Bone marrow (tissue), 2 donors: ENCODE results near the gene MUC6.

ENCODE experiments used
- DNase-seq, 2 donors: peaks; one replicate each; lab custom pipeline; 2025; lab: John Stamatoyannopoulos, UW

Gene MUC6, protein sequence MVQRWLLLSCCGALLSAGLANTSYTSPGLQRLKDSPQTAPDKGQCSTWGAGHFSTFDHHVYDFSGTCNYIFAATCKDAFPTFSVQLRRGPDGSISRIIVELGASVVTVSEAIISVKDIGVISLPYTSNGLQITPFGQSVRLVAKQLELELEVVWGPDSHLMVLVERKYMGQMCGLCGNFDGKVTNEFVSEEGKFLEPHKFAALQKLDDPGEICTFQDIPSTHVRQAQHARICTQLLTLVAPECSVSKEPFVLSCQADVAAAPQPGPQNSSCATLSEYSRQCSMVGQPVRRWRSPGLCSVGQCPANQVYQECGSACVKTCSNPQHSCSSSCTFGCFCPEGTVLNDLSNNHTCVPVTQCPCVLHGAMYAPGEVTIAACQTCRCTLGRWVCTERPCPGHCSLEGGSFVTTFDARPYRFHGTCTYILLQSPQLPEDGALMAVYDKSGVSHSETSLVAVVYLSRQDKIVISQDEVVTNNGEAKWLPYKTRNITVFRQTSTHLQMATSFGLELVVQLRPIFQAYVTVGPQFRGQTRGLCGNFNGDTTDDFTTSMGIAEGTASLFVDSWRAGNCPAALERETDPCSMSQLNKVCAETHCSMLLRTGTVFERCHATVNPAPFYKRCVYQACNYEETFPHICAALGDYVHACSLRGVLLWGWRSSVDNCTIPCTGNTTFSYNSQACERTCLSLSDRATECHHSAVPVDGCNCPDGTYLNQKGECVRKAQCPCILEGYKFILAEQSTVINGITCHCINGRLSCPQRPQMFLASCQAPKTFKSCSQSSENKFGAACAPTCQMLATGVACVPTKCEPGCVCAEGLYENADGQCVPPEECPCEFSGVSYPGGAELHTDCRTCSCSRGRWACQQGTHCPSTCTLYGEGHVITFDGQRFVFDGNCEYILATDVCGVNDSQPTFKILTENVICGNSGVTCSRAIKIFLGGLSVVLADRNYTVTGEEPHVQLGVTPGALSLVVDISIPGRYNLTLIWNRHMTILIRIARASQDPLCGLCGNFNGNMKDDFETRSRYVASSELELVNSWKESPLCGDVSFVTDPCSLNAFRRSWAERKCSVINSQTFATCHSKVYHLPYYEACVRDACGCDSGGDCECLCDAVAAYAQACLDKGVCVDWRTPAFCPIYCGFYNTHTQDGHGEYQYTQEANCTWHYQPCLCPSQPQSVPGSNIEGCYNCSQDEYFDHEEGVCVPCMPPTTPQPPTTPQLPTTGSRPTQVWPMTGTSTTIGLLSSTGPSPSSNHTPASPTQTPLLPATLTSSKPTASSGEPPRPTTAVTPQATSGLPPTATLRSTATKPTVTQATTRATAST (N-terminal part only)

DNA sequence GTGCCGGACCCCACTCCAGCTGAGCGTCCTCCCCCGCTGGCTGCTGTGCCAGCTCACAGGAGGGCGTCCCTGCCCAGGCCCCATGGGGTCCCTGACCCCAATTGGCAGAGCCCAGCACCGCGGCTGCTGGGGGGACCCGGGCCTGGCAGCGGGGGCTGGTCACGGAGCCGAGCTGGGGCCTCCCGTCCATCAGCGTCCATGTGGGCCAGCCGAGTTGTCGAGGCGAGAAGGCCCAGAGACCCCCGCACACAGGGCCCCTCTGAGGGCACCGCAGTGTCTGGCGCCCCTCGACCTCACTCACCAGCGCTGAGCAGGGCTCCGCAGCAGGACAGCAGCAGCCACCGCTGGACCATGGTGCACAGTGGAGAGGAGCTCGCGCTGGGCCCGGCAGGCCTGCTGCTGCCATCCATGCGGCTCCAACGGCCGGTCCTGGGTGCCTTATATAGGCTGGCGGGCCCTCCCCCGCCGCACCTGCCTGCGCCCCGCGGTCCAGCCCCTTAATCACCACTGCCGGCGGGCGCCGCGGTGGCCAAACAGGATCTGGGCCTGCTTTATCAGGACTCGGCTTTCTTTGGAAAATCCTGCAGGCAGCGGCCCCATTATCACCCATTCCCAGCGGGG, at the start of gene MUC6:
TSS of gene MUC6 (minus strand) at position 416 of the 621 bp plus-strand sequence. CDS start at position 353, 63 bp downstream.
- DNase-seq = no peak

DNA sequence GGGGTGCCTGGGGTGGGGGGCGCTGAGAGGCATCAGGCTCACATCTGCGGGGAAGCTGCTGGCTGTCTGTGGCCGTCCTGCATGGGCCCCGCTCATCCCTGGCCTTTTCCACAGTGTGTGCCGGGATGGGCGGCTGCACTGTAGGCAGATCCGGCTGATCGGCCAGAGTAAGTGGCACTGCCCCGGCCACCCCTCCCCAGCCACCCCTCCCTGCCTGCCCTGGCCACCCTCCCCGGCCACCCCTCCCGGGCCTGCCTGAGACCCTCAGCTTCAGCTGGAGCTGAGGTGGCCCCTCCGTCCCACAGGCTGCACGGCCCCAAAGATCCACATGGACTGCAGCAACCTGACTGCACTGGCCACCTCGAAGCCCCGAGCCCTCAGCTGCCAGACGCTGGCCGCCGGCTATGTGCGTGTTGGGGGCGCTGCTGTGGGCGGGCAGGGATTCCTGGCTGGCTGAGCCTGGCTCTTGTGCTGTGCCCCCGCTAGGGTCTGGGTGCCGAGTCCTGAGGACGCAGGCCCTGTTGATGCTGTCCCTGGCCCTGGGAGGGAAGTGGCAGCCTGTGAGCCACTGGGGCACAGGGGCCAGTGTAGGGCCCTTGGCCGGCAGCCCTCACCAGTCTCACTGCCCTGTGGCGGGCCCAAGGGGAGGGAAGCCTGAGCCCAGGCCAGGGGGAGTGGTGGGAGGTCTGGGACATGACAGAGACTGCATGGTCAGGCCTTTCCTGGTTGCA, 49.1 kb upstream of the MUC6 start:
- DNase-seq = no peak

DNA sequence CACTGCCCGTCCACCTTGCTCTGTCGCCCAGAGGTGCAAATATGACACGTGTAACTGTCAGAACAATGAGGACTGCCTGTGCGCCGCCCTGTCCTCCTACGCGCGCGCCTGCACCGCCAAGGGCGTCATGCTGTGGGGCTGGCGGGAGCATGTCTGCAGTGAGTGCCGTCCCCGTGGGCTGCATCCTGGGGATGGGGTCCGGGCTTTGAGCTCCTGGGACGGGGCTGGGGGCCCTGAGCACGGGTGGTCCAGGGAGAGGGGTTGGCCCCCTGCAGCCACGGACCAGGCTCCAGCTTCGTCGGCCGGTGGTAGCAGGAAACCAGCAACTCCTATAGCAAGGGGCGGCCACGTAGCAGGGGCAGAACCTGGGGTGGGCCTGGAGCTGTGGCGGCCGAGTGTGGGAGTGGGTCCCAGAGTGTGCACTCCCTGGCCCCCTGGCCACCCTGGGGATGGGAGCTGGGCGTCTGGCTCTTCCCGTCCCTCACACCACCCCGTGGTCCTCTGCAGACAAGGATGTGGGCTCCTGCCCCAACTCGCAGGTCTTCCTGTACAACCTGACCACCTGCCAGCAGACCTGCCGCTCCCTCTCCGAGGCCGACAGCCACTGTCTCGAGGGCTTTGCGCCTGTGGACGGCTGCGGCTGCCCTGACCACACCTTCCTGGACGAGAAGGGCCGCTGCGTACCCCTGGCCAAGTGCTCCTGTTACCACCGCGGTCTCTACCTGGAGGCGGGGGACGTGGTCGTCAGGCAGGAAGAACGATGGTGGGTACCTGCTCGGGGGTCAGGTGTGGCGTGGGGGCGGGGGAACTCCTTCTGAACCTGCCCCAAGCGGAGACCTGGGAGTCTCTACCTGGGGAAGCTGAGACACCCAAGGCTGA, 48.3 kb upstream of the MUC6 start:
- DNase-seq = no peak

DNA sequence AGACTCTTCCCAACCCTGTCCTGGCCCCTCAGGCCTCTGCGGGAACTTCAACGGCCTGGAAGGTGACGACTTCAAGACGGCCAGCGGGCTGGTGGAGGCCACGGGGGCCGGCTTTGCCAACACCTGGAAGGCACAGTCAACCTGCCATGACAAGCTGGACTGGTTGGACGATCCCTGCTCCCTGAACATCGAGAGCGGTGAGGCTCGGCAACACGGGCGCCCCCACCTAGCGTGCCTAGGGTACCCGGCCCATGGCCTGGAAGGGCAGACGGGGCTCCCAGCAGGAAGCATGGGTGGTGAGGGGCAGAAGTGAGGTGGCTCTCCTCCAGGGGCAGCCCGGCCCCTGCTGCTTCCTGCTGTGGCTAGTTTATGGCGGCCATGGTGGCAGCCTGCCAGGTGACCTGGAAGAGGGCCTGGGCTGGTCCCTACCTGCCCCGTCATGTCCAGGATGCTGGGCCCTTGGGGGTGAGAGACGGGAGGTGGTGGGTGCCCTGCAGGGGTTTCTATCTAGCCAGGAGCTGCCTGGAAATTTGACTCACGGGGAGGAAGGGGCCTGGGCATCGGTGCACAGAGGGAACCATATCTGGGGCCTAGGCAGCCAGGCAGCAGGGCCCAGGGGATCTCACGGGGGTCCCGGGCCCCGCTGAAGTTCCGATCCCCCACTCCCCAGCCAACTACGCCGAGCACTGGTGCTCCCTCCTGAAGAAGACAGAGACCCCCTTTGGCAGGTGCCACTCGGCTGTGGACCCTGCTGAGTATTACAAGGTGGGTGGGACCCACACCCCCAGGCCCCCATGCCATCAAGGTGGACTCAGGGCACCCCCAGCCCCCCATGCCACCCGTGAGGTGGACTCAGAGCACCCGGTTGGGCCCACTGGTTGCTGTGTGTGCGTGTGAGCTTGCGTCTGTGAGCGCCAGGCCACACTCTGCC, 47.4 kb upstream of the MUC6 start:
- DNase-seq = no peak

DNA sequence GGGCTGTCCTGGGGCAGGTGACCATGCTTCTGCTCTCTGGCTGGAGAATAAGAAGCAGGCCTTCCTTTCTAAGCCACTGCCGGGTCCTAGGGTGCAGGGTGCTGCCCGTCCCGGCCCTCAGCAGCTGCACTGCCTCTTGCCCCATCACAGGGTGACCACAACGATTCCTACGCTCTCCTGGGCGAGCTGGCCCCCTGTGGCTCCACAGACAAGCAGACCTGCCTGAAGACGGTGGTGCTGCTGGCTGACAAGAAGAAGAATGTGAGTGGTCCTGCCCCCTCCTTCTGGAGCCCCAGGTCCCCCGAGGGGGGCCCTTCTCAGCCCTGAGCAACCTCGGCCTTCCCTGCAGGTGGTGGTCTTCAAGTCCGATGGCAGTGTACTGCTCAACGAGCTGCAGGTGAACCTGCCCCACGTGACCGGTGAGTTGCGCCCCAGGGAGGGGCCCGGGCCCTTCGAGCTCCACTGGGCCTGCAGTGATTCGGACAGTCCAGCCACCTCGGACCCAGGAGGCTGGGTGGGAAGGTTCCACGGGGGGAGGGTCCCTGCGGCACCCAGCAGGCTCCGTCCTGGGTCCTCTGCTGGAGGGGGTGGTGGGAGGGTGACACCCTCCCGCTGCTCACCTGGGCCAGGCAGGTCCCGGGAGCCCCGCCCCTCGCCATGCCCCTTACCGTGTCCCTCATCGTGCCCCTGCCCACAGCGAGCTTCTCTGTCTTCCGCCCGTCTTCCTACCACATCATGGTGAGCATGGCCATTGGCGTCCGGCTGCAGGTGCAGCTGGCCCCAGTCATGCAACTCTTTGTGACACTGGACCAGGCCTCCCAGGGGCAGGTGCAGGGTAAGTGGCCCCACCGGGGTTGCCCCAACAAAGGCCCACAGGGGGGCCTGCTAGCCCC, 46.5 kb upstream of the MUC6 start:
- no peak for DNase-seq

DNA sequence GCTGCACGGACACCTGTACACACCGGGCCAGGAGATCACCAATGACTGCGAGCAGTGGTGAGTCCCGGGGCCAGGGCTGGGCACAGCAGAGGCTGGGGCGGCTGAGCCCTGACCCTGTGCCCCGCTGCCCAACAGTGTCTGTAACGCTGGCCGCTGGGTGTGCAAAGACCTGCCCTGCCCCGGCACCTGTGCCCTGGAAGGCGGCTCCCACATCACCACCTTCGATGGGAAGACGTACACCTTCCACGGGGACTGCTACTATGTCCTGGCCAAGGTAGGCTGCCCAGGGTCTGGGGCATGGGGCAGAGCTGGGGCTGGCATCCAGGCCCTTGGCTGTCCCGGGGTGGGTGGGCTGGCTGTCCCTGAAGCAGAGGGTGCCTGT, 45.8 kb upstream of the MUC6 start:
- DNase-seq = no peak

DNA sequence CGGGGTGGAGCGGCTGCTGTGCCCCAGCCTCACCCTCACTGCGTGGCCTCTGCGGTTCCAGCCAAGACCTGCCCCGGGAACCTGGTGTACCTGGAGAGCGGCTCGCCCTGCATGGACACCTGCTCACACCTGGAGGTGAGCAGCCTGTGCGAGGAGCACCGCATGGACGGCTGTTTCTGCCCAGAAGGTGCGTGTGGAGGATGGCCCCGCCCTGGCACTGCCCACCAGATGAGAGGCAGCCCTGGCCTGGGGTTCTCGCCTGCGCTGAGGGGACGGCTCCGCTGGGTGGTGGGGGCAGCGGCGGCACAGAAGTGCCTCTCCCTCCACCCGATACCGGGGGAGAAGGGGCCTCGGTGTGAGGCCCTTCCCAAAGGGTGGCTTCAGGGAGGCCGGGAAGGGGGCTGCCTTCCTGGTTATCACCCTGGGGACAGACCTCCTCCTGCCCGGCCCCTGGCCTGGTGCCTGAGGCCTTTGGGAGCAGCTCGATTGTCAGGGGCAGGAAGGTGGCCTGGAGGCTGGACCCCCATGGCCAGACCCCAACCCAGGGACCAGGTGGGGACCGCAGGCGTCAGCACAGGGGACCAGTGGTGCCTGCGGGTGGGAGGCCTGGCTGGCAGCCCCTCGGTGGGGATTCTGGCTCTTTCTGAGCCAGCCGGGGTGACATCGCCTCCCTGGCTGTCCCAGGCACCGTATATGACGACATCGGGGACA, 45.2 kb upstream of the MUC6 start:
- DNase-seq = no peak

DNA sequence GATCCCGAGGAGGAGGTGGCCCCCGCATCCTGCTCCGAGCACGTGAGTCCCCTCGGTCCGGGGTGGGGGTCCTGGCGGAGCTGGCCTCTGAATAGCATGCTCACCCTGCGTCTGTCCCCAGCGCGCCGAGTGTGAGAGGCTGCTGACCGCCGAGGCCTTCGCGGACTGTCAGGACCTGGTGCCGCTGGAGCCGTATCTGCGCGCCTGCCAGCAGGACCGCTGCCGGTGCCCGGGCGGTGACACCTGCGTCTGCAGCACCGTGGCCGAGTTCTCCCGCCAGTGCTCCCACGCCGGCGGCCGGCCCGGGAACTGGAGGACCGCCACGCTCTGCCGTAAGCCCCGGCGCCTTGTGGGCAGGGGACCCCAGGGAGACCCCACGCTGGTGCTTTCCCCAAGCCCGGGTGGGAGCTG, 41.7 kb upstream of the MUC6 start:
- DNase-seq = no peak

DNA sequence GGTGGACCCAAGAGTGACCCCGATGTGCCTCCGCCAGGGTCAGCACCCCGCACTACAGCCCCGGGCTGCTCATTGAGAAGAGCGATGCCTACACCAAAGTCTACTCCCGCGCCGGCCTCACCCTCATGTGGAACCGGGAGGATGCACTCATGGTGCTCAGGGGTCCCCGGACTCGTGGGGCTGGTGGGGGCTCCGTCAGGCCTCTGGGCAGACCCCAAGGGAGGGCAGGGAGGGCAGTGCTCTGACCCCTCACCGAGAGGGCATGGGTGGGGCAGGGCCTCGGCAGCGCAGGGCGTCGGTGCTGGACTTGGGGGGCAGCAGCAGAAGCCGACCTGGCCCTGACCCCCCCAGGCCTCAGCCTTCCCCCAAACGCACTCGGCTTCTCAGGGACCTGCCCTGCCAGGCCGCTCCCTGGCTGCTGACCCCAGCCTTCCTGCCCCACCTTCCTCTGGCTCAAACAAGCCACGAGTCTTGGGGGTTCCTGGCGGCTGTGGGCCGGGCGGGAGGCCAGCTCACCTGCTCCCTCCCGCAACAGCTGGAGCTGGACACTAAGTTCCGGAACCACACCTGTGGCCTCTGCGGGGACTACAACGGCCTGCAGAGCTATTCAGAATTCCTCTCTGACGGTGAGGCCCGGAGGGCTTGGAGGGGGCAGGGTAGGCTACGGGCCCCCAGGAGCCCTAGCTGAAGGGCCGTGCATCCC, 41.0 kb upstream of the MUC6 start:
- no peak for DNase-seq

DNA sequence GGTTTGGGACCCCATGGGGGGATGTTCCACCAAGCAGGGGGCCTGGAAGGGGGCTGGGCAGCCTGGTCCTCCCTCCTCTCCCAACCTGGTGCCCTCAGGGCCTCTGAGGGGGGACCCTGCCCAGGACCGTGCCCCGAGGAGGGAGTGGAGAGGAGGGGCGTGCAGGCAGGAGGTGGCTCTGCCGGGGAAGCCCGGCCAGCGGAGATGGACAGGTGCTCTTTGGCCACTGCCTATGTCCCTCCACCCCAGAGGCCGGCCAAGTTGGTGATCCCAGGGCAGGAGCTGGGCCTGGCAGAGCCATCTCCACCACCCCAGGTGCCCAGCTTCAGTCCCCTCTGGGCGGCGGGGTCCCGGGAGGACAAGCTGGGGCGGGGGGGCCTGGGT, 40.5 kb upstream of the MUC6 start:
- no peak for DNase-seq

DNA sequence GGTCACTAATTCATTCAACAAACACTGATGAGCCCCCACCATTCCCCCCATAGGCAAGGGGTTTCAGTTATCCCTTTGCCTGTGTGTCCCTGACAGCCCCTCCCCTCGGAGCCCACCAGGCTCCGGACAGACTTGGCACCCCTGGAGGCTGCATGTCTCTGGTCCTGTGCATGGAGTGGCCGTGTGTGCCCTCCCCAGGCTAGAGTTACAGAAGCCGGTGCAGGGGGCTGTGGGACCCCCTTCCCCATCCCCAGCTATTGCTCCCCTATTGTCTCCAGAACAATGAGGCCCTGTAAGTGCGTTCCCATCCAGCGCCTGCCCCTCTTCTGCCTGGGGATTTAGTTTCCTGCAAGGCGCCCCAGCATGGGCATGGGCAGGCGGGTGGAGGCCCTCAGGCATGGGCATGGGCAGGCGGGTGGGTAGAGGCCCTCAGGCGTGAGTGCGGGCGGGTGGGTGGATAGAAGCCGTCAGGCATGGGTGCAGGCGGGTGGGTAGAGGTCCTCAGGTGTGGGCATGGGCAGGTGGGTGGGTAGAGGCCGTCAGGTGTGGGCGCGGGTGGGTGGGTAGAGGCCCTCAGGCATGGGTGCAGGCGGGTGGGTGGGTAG, 39.6 kb upstream of the MUC6 start:
- DNase-seq = no peak

DNA sequence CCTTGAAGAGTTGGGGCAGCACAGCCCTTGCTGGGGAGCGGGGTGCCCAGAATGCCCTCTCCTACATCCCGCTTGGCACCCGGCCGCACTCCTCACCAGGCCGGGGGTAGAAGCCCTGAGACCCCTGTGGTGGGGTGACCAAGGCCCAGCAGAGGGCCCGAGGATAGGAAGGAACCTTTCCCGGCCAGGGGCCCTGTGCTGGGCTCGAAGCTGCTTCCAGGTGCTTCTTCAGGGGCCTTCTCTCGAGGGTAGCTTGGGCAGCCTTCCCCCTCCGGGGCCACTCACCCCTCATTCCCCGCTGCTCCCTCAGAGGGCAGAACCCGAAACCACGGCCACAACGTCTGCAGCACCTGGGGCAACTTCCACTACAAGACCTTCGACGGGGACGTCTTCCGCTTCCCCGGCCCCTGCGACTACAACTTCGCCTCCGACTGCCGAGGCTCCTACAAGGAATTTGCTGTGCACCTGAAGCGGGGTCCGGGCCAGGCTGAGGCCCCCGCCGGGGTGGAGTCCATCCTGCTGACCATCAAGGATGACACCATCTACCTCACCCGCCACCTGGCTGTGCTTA, 38.9 kb upstream of the MUC6 start:
- DNase-seq = no peak

DNA sequence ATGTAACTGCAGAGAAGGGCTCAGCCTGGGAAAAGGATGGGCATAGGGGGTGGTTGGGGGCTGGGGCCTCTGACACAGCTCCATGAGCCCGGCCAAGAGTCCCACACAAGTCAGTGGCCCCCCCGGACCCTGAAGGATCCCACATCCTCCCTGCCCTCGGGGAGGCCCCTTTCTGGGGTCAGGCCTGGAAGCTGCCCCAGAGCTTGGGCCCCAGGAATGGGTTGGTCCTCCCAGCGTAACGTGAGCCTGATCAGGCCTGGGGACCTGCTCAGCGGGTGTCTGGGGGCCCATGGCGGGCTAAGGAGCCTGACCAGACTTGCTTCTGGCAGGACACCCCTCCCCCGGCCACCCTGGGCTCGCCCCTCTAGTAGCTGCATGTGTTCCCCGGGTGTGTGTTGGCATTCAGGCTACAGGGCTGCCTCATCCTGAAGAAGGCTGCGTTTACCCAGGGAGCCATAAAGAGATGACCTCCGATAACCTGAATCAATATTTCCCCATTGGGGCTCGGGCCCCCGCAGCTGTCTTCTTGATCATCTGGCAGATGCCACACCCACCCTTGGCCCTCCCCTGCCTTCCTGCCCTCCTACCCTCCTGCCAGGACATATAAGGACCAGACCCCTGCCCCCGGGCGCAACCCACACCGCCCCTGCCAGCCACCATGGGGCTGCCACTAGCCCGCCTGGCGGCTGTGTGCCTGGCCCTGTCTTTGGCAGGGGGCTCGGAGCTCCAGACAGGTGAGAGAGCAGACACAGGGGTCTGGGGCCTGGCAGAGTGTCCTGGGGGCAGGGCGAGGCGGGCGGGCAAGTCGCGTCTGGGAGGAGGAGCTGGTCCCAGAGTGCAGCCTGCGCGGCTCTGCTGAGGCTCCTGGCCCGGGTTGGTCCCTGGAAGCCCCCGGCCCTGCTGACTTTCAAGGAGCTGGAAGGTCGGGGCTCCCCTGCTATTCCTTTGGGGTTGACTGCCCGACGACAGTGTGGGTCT, 38.0 kb upstream of the MUC6 start, which contains the start of gene MUC2:
TSS of gene MUC2 (plus strand) at position 631 of the 978 bp plus-strand sequence.
- no peak for DNase-seq

DNA sequence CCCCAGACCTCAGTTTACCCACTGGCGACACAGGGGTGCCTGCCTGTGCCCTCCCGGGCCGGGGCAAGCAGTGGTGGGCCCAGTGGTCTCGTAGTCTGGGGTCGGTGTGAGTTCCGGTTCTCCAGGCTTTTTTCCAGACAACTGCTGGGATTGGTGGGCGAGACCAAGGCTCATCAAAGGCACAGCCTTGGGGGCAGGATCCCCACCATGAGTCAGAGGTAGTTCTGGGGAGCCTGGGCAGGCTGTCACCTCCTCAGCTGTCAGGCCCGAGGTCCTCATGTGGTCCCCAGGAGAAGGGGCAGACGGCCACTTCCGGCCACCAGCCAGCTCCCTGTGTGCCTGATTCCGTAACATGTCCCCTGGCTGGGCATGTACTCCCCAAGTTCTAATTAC, 37.3 kb upstream of the MUC6 start:
- no peak for DNase-seq
